Sigmoid colon (tissue), 4 donors: ENCODE data around the gene SEPTIN1.

ENCODE experiments used
- POLR2A ChIP-seq, 2 donors: fragments of 450-650 bp; IDR thresholded peaks; one replicate each; pipeline ENCODE4 v1.6.1; 2016; ENCODE audit warnings: antibody characterized with exemption in 2 of 2, mild to moderate bottlenecking in 2 of 2, moderate library complexity in 2 of 2
- POLR2AphosphoS5 ChIP-seq, 4 donors: sonication (generic); formaldehyde crosslinking; IDR thresholded peaks; one replicate each; pipeline ENCODE4 v1.6.1; 2017; ENCODE audit warnings: antibody characterized with exemption in 4 of 4
- TF ChIP-seq, protein P1 (sequence below), 4 experiments: fragments of 450-650 bp in 3 of 4; fragments of 200-600 bp in 1 of 4; IDR thresholded peaks; one replicate each; pipeline ENCODE4 v1.5.1; 2016 to 2019; ENCODE audit warnings: antibody characterized with exemption in 4 of 4, mild to moderate bottlenecking in 3 of 4, moderate library complexity in 2 of 4

DNA sequence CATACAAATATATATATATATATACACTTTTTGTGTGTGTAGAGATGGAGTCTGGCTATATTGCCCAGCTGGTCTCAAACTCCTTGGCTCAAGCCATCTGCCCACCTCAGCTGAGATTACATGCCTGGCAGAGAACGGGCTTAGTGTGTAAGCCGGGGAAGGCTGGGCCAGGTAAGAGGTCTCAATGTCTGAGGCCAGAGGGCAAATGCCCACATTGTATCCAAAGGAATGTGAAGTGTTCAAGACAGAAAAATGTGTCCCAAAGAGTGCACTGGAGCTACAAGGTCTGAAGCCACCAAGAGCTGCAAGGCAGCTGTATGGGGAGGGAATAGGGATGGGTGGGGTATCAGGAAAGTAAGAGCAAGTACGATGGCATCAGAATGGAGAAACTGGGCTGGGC, 36.1 kb downstream of the SEPTIN1 start:
- TF ChIP-seq, protein P1, sequence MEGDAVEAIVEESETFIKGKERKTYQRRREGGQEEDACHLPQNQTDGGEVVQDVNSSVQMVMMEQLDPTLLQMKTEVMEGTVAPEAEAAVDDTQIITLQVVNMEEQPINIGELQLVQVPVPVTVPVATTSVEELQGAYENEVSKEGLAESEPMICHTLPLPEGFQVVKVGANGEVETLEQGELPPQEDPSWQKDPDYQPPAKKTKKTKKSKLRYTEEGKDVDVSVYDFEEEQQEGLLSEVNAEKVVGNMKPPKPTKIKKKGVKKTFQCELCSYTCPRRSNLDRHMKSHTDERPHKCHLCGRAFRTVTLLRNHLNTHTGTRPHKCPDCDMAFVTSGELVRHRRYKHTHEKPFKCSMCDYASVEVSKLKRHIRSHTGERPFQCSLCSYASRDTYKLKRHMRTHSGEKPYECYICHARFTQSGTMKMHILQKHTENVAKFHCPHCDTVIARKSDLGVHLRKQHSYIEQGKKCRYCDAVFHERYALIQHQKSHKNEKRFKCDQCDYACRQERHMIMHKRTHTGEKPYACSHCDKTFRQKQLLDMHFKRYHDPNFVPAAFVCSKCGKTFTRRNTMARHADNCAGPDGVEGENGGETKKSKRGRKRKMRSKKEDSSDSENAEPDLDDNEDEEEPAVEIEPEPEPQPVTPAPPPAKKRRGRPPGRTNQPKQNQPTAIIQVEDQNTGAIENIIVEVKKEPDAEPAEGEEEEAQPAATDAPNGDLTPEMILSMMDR (IDR thresholded peaks at IDR 0.05), result no peak
- TF ChIP-seq POLR2AphosphoS5 (IDR thresholded peaks at IDR 0.05) (no peak), POLR2A (IDR thresholded peaks at IDR 0.05) (no peak)
